Cardiac muscle cell (in vitro differentiated cells and primary cell): ENCODE data around the gene DMAP1. TPM values are rescaled to one million over a fixed set of nuclear protein-coding genes. Genes with fewer than 3 reads are reported as not detected.

ENCODE experiments used
- DNase-seq, 2 donors: peaks; one replicate each; pipeline versions ENCODE4 v3.0.0 to v3.0.0-alpha.2; 2010 to 2017; ENCODE audit warnings: low read depth in 1 of 2, low spot score in 1 of 2
- H3K27ac ChIP-seq: fragments of 200-600 bp; sonication (generic); 2 replicates; pipeline ENCODE4 v1.5.1; 2016
- H3K27me3 ChIP-seq: fragments of 200-600 bp; sonication (generic); 2 replicates; pipeline ENCODE4 v1.6.0; 2016; ENCODE audit warnings: control low read depth
- H3K36me3 ChIP-seq: fragments of 200-600 bp; sonication (generic); 2 replicates; pipeline ENCODE4 v1.5.1; 2016; ENCODE audit warnings: control low read depth
- H3K4me1 ChIP-seq: fragments of 200-600 bp; sonication (generic); 2 replicates; pipeline ENCODE4 v1.8.1; 2017; ENCODE audit warnings: low read depth, mild to moderate bottlenecking, mixed run types
- H3K4me3 ChIP-seq: fragments of 200-600 bp; sonication (generic); 2 replicates; pipeline ENCODE4 v1.5.1; 2016; ENCODE audit warnings: mild to moderate bottlenecking
- H3K9me3 ChIP-seq: fragments of 200-600 bp; sonication (generic); 2 replicates; pipeline ENCODE4 v1.5.1; 2017; ENCODE audit warnings: low read depth, mild to moderate bottlenecking, control low read depth
- CTCF ChIP-seq: IDR thresholded peaks from 2 replicates; pipeline ENCODE4 v1.5.1; 2012; ENCODE audit warnings: low read depth, mild to moderate bottlenecking, low read length
- polyA plus RNA-seq: library from polyadenylated mRNA; unstranded; fragments of >200 nt; fragmentation: Nextera tagmentation; extraction: Ambion mirVana; gene quantifications from 2 replicates; pipeline ENCODE4 v1.2.1, GENCODE V29; 2016
- total RNA-seq: library from RNA; depleted of rRNA; stranded (reverse); fragments of >200 nt; gene quantifications from 2 replicates; pipeline ENCODE4 v1.2.3, GENCODE V29; 2016

DMAP1 gene
- total and polyA plus RNA-seq, 2 experiments from 2014 or later = 77.5 to 93.3 TPM

GRCh38 chr1:44223187-44223610 is 9.9 kb downstream of the DMAP1 start:
- peaks cover 19% of the 10 kb centered on the region for H3K36me3 ChIP-seq

GRCh38 chr1:44225761-44226160 is 12.5 kb downstream of the DMAP1 start:
- H3K4me1 ChIP-seq = peaks cover 10% of the 10 kb centered on the region

More at GRCh38 chr1:44223187-44223610, 9.9 kb downstream of the DMAP1 start:
- Histone ChIP-seq H3K27me3 (no peaks in the 10 kb centered on the region), H3K27ac (peak overlapping the region; percentile 12), H3K9me3 (no peaks in the 10 kb centered on the region), H3K4me1 (peaks cover 10% of the 10 kb centered on the region), H3K4me3 (no peak overlapping the region)
- TF ChIP-seq CTCF = no peak
- no peak for DNase-seq

GRCh38 chr1:44227211-44227610 is 13.9 kb downstream of the DMAP1 start:
- TF ChIP-seq CTCF = no peak
- H3K27ac ChIP-seq = no peak overlapping the region
- H3K4me1 ChIP-seq = peaks cover 14% of the 10 kb centered on the region
- H3K36me3 ChIP-seq = no peaks in the 10 kb centered on the region
- H3K4me3 ChIP-seq = no peak overlapping the region
- DNase-seq = no peak
- H3K9me3 ChIP-seq = no peaks in the 10 kb centered on the region
- H3K27me3 ChIP-seq = no peaks in the 10 kb centered on the region

More at GRCh38 chr1:44225761-44226160, 12.5 kb downstream of the DMAP1 start:
- Histone ChIP-seq H3K4me3 (no peak overlapping the region), H3K27me3 (no peaks in the 10 kb centered on the region), H3K9me3 (no peaks in the 10 kb centered on the region), H3K36me3 (peaks cover 1% of the 10 kb centered on the region), H3K27ac (no peak overlapping the region)
- no peak for DNase-seq
- no peak for TF ChIP-seq CTCF

GRCh38 chr1:44228218-44228617 is 14.9 kb downstream of the DMAP1 start:
- H3K36me3 ChIP-seq = no peaks in the 10 kb centered on the region
- no peak for DNase-seq
- H3K9me3 ChIP-seq = no peaks in the 10 kb centered on the region
- H3K4me3 ChIP-seq = no peak overlapping the region
- no peak overlapping the region for H3K27ac ChIP-seq
- H3K4me1 ChIP-seq = peaks cover 14% of the 10 kb centered on the region
- H3K27me3 ChIP-seq = no peaks in the 10 kb centered on the region
- no peak for TF ChIP-seq CTCF

- Histone ChIP-seq H3K4me3 (no peak overlapping the region), H3K36me3 (no peaks in the 10 kb centered on the region), H3K4me1 (peaks cover 8% of the 10 kb centered on the region), H3K27me3 (no peaks in the 10 kb centered on the region), H3K27ac (no peak overlapping the region), H3K9me3 (no peaks in the 10 kb centered on the region)
- no peak for TF ChIP-seq CTCF
- DNase-seq = no peak
Observed at GRCh38 chr1:44229435-44230167, 16.3 kb downstream of the DMAP1 start.
